ENCODE measurements around the gene NPPA. TPM values are rescaled to one million over a fixed set of nuclear protein-coding genes. Genes with fewer than 3 reads are reported as not detected.

NPPA gene
- total RNA-seq, 3 donors from 2014 or later (not counting 1 experiment from before 2014, with no cell fraction given) = not detected

- WGBS (ENCODE audit: insufficient coverage) = 32% methylated on average over 16 of the region's 16 CpGs
- ATAC-seq = no peak
- no peaks in the 10 kb centered on the region for H3K4me1 Mint-ChIP-seq
Observed at GRCh38 chr1:11858613-11858967, 11.0 kb upstream of the NPPA start, which contains the start of gene NPPB. TSS of gene NPPB (minus strand) at chr1:11858945. CDS start at chr1:11858833, 112 bp downstream.

DNA sequence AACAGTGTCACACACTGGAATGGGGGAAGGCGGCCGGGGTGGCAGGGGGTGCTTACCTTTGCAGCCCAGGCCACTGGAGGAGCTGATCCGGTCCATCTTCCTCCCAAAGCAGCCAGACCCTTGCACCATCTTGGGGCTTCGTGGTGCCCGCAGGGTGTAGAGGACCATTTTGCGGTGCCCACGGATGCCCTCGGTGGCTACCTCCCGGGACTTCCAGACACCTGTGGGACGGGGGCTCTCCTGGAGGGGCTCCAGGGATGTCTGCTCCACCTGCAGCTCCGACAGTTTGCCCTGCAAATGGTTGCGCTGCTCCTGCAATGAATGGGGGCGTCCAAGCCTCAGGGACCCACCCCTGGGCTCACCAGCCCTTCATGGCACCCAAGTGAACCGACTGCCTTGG is 10.6 kb upstream of the NPPA start:
- H3K27me3 ChIP-seq (ENCODE audit: control insufficient read depth, insufficient read depth, low read length) = peaks cover 28% of the 10 kb centered on the region
- Mint-ChIP-seq H3K36me3 (no peaks in the 10 kb centered on the region), H3K9me3 (no peaks in the 10 kb centered on the region), H3K4me1 (no peaks in the 10 kb centered on the region), H3K27me3 (ENCODE audit: low read depth in 2 of 2) (peaks cover 27 to 43% of the 10 kb centered on the region in 2 donors), H3K4me3 (no peak overlapping the region), H3K27ac (no peak overlapping the region)
- H3K36me3 ChIP-seq (ENCODE audit: control insufficient read depth, insufficient read depth, low read length) = no peaks in the 10 kb centered on the region
- ATAC-seq = no peak
- H3K4me3 ChIP-seq (ENCODE audit: low read length) = no peak overlapping the region
- H3K27ac ChIP-seq (ENCODE audit: low read length) = no peak overlapping the region
- H3K9me3 ChIP-seq (ENCODE audit: control insufficient read depth, insufficient read depth, low read length) = no peaks in the 10 kb centered on the region
- no peaks in the 10 kb centered on the region for H3K4me1 ChIP-seq (ENCODE audit: control insufficient read depth, insufficient read depth, low read length)
- intact Hi-C loops (cut with micrococcal nuclease) = no loop called here
- TF ChIP-seq, protein P1, sequence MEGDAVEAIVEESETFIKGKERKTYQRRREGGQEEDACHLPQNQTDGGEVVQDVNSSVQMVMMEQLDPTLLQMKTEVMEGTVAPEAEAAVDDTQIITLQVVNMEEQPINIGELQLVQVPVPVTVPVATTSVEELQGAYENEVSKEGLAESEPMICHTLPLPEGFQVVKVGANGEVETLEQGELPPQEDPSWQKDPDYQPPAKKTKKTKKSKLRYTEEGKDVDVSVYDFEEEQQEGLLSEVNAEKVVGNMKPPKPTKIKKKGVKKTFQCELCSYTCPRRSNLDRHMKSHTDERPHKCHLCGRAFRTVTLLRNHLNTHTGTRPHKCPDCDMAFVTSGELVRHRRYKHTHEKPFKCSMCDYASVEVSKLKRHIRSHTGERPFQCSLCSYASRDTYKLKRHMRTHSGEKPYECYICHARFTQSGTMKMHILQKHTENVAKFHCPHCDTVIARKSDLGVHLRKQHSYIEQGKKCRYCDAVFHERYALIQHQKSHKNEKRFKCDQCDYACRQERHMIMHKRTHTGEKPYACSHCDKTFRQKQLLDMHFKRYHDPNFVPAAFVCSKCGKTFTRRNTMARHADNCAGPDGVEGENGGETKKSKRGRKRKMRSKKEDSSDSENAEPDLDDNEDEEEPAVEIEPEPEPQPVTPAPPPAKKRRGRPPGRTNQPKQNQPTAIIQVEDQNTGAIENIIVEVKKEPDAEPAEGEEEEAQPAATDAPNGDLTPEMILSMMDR (IDR thresholded peaks at IDR 0.05) = no peak
- no peak for DNase-seq
- WGBS (ENCODE audit: insufficient coverage) = 79% methylated on average over 14 of the region's 14 CpGs

More at GRCh38 chr1:11858613-11858967, 11.0 kb upstream of the NPPA start, which contains the start of gene NPPB:
- H3K9me3 ChIP-seq (ENCODE audit: control insufficient read depth, insufficient read depth, low read length) = no peaks in the 10 kb centered on the region
- H3K9me3 Mint-ChIP-seq = no peaks in the 10 kb centered on the region
- H3K27me3 ChIP-seq (ENCODE audit: control insufficient read depth, insufficient read depth, low read length) = peaks cover 28% of the 10 kb centered on the region
- H3K27me3 Mint-ChIP-seq (ENCODE audit: low read depth in 2 of 2) = peaks cover 27 to 43% of the 10 kb centered on the region in 2 donors
- no peak for DNase-seq
- no peaks in the 10 kb centered on the region for H3K36me3 Mint-ChIP-seq
- H3K4me3 Mint-ChIP-seq = no peak within 1 kb of the TSS
- no peaks in the 10 kb centered on the region for H3K4me1 ChIP-seq (ENCODE audit: control insufficient read depth, insufficient read depth, low read length)
- no peak within 1 kb of the TSS for H3K4me3 ChIP-seq (ENCODE audit: low read length)
- no peak within 1 kb of the TSS for H3K27ac Mint-ChIP-seq
- TF ChIP-seq, protein P1 (IDR thresholded peaks at IDR 0.05) = no peak
- intact Hi-C loops (cut with micrococcal nuclease) = no loop called here
- H3K27ac ChIP-seq (ENCODE audit: low read length) = no peak within 1 kb of the TSS
- H3K36me3 ChIP-seq (ENCODE audit: control insufficient read depth, insufficient read depth, low read length) = no peaks in the 10 kb centered on the region

GRCh38 chr1:11857164-11857851 is 9.7 kb upstream of the NPPA start:
- Histone ChIP-seq H3K9me3 (ENCODE audit: control insufficient read depth, insufficient read depth, low read length) (no peaks in the 10 kb centered on the region), H3K4me3 (ENCODE audit: low read length) (no peak overlapping the region), H3K4me1 (ENCODE audit: control insufficient read depth, insufficient read depth, low read length) (no peaks in the 10 kb centered on the region), H3K27ac (ENCODE audit: low read length) (no peak overlapping the region), H3K36me3 (ENCODE audit: control insufficient read depth, insufficient read depth, low read length) (no peaks in the 10 kb centered on the region), H3K27me3 (ENCODE audit: control insufficient read depth, insufficient read depth, low read length) (peaks cover 28% of the 10 kb centered on the region)
- Mint-ChIP-seq H3K9me3 (no peaks in the 10 kb centered on the region), H3K36me3 (no peaks in the 10 kb centered on the region), H3K4me1 (no peaks in the 10 kb centered on the region), H3K27ac (no peak overlapping the region), H3K4me3 (no peak overlapping the region), H3K27me3 (ENCODE audit: low read depth in 2 of 2) (peaks cover 24 to 38% of the 10 kb centered on the region in 2 donors)
- WGBS (ENCODE audit: insufficient coverage) = 39% methylated on average over 9 of the region's 10 CpGs
- ATAC-seq = no peak
- no peak for DNase-seq
- TF ChIP-seq, protein P1 (IDR thresholded peaks at IDR 0.05) = no peak
- intact Hi-C loops (cut with micrococcal nuclease) = no loop called here

DNA sequence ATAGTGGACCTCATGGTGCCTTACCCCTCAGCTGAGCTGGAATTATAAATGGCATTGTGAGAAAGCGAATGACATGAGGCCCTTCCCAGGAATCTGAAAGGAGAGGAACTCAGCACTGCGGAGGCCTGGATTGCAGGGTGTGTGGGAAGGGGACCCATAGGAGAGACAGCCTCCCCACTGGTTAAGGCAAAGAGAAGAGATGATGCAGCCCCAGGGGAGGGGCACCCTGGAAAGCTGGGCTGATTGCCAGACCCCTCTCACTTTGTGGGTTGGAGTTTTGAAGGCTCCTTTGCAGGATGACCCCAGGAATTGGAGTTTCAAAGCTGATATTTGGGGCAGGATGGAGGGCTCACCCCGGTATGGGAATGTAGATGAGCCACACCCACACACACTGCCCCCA is 9.1 kb upstream of the NPPA start:
- H3K36me3 ChIP-seq (ENCODE audit: control insufficient read depth, insufficient read depth, low read length) = no peaks in the 10 kb centered on the region
- no peaks in the 10 kb centered on the region for H3K4me1 ChIP-seq (ENCODE audit: control insufficient read depth, insufficient read depth, low read length)
- Mint-ChIP-seq H3K4me1 (no peaks in the 10 kb centered on the region), H3K4me3 (no peak overlapping the region), H3K9me3 (no peaks in the 10 kb centered on the region), H3K27me3 (ENCODE audit: low read depth in 2 of 2) (peaks cover 22 to 34% of the 10 kb centered on the region in 2 donors), H3K36me3 (no peaks in the 10 kb centered on the region), H3K27ac (no peak overlapping the region)
- 92% methylated on average over 2 of the region's 3 CpGs for WGBS (ENCODE audit: insufficient coverage)
- H3K27me3 ChIP-seq (ENCODE audit: control insufficient read depth, insufficient read depth, low read length) = peaks cover 28% of the 10 kb centered on the region
- no peak for ATAC-seq
- no peak for DNase-seq
- TF ChIP-seq, protein P1 (IDR thresholded peaks at IDR 0.05) = no peak
- no peaks in the 10 kb centered on the region for H3K9me3 ChIP-seq (ENCODE audit: control insufficient read depth, insufficient read depth, low read length)
- no peak overlapping the region for H3K4me3 ChIP-seq (ENCODE audit: low read length)
- intact Hi-C loops (cut with micrococcal nuclease) = no loop called here
- H3K27ac ChIP-seq (ENCODE audit: low read length) = no peak overlapping the region

Measured in natural killer cell (primary cell).